ENCODE data around the gene ATF7.

Gene ATF7

DNA sequence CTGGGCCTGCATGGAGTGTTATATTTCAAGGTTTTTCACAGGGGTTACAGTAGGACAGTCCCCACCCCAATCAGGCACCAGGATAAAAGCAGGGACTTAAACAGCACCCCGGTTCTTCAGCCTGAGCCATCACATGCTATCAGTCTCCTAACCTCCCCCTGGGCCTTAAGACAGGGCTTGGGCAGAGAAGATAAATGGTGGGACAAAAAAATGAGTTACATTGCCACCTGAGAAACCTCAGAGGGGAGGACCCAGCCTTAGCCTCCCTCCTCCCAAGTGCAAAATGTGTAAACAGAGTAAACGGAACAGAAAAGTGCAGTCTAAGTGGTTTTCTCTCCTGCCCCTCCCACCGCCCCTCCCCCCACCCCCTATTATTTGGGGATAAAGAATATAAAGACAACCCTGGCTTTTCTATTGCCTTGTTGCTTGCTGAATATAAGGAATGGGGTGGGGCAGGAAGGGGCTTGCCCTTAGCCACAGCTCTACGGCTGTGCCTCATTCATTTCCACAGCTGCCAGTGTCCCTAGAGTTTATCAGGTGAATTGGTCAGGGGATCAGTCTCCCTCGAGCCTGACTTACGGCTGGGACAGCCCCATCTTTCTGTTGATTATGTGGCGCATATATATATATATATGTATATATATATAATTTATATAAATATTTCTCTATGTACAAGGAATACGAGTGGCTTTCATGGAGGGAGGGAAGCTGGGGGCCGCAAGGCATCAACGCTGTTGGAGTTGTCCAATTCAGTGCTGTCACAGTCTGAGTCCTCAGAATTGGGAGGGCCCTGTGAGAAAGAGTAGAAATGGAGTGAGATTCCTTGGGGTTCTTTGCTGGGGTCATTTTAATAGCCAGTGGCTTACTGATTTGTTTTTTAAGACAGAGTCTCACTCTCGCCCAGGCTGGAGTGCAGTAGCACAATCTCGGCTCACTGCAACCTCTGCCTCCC is 145.4 kb downstream of the ATF7 start:
- no peak for DNase-seq

DNA sequence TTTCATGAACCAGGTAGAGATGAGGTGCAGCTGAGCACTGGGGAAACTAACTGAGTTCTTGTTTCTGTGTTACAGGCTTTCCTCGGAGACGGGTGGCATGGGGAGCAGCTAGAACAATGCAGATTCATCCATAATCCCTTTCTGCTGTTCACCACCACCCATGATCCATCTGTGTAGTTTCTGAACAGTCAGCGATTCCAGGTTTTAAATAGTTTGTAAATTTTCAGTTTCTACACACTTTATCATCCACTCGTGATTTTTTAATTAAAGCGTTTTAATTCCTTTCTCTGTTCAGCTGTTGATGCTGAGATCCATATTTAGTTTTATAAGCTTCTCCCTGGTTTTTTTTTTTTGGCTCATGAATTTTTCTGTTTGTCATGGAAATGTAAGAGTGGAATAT is 146.9 kb downstream of the ATF7 start:
- no peak for DNase-seq

DNA sequence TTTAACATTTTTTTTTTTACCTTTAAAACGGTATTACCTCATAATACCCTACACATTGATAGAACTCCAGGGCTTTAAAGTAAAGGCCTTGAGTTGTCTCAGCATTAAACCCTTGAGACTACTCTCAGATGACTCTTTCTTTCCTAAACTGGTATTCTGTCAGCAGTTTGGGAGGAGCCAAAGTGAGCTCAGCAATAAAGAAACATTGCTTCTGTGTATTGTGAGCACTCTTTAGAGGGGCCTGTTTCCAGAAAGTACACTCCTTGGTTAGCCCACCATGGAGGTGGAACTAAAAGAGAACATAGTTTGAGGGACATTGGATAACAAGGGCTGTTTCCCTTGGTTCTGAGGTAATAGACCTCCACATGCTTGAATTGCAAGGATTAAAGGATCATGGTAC is 147.3 kb downstream of the ATF7 start:
- DNase-seq: no peak

DNA sequence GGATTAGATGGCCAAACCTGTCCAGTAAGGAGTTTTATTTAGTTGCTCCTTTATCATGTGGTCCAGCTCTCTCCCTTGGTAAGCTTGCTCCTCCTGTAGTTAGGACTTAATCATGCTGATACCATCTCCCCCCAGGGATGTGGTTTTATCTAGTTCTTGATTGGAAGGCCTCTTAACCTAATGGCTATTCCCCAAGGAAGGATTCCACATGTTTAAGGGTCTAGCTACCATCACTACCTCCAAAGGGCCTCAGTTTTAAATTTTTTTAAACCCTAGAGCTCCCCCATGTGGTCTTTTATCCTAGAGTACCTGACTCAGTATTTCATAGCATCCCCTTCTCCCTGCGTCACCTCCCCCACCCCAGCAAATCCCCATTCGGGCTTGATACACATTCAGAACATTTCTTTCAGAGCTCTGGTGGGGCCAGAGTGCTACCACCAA is 149.4 kb downstream of the ATF7 start:
- DNase-seq: no peak

DNA sequence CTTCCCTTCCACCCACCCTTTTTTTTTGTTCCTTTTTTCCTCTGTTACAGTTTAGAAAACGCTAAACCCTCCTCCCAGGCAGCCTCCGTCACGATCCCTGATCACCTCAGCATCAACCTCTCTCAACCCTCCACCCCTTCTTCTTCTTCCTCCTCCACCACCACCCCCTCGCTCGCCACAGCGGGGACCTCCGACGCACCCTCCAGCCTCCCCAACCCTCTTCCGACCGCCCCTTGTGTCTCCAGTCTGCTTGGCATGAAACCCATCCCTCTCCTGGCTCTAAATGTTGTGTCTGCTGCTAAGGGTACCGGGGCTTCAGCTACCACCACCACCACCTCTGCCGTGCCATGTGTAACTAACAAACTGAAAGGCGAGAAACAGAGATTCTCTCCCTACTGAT is 151.4 kb downstream of the ATF7 start:
- no peak for DNase-seq

DNA sequence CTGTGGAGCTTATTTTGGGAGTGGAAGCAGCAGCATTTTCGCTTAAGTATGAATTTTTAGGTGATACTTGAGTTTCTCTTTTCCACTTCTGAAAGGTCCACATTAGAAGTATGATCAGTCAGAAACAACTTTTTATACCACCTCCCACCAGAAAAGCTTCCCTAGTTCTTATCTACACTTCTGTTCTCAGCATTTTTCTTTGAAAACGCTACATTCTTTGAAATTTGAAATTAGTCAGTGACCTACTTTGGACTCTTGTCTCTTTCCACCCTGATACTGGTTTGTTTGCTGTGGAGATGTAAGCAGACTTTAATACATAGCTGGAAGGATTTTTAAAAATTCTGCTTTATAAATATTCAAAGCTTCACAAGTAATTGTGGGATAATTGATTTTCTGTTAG is 152.1 kb downstream of the ATF7 start:
- DNase-seq: no peak

DNA sequence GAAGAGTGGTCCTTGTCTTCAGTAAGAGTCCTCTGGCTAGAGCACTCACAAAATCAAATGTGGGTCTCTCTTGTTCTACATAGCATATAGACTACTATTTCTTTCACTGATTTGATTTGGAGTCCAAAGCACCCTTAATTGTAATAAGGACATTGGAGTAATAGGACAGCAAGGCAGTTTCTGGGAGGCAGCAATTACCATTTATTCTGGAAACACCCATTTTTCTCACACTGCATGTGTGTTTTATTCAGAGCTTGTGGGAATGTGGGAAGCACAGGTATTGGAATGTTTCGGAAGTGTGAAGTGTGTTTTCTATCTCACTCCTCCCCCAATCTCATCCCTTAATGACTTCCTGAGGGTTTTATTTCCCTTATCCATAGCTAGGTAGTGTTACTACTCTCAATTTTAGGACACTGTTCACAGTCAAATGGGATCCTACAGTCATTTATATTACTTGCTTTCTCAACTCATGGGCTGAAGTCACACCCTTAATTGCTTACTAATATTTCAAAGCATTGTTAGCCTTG is 154.1 kb downstream of the ATF7 start:
- DNase-seq: no peak

DNA sequence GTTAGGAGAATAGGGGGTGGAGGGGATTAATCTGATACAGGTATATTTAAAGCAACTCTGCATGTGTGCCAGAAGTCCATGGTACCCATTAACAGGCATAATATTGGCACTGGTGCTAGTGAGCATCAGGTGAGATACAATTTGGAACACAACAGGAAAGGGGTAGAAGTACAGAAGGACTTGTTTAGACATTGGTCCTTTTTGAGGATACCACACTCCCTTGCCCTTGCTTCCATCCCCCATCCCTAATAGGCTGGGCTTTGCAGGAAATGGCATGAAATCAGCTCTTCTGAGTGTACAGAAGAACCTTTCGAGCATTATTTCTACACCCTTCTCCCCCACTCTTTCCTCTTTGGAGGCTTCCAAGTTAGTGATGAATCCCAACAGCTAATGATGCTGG is 157.9 kb downstream of the ATF7 start:
- DNase-seq: no peak

DNA sequence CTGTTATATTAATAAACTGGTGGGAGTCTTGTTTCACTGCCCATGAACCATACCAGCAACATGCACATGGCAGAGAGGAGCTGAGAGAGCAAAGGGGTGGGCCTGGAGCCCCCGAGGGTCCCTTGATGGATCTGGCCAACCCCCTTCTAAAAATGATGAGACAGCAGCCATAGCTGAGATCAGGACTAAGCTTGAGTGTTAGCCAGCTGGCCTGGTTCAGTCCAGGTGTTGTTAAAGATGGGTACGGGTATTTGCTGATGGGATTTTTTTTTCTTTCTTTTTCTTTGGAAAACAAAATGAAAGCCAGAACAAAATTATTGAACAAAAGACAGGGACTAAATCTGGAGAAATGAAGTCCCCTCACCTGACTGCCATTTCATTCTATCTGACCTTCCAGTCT is 158.3 kb downstream of the ATF7 start:
- DNase-seq: no peak

DNA sequence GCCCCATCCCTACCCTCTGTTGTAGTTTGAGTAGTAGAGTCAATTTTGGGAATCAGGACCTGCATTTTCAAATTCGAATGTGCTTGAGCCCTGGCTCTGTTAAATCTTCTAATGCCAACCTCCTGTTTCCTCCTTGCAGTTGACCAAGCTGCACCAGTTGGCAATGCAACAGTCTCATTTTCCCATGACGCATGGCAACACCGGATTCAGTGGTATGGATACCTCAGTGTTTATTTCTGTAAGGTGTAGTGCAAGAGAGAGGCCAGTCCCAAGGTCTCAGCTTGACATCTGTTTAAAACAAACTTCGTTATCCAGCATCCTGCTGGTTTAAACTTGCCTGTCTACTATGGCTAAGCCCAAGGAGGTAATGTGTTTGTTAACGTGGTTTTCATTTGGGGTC is 159.1 kb downstream of the ATF7 start:
- DNase-seq: no peak

DNA sequence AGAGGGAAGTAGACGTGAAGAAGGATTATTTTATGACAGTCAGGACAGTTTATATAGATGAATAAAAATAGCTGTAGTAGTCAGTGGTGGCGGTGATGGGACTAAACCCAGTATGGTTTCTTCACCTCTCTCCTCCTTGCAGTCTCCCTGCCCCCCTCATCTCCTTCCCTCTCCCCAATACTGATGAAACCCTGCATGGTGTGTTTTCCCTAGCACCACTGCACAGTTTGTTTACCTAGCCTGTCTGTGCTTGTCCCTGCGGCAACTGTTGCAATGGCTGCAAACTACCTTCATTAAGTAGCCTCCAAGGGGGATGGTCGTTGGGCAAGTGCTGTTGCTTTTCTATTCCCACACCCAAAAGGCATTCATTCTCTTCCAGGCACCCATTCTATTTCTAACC is 159.5 kb downstream of the ATF7 start:
- no peak for DNase-seq

DNA sequence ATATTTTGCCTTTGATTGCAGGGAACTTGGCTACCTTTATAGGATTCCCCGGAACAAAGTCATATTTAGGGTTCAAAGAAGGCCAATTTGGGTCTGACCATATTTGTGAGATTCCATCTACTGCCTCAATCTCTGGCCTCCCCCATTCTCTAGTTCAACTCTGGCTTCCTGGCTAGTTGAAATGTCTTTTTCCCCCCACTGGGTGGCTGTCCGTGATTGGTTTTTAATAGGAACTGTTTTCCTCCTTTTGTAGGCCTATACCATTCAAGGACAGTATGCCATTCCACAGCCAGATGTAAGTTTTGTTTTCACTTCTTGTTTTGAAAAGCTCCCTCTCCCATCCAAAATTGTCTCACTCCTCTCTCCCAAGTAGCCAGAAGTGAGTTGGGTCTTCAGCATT is 160.5 kb downstream of the ATF7 start:
- no peak for DNase-seq

DNA sequence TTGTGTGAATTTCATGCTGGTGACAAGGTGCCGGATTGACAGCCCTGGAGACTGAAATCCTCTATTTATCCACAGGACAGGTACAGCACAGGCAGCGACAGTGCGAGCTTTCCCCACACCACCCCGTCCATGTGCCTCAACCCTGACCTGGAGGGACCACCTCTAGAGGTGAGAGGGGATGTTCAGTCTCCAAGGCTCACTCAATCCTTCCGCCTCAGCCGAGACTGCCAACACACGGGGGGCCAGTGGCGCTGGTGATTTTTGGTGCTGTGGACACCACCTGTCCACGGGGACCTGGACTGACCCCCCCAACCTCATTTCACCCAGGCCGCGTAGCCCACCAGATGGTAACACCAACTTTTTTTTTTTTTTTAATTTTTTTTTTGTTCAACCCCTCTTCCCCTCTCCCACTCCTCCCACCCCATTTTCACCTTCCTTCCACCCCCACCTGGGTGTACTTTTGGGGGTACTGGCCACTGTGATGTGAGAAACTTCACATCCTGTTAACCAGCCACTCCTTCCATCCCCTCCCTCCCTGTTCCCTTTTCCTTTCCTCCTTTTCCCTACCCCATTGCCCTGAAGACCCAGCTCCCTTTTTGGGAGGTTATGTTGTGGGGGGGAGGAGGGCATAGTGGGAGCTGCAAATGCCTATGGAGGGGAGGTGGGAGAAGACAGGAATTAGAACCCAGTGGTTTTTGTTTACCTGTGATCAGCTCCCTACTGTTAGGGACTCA is 161.3 kb downstream of the ATF7 start:
- no peak for DNase-seq

DNA sequence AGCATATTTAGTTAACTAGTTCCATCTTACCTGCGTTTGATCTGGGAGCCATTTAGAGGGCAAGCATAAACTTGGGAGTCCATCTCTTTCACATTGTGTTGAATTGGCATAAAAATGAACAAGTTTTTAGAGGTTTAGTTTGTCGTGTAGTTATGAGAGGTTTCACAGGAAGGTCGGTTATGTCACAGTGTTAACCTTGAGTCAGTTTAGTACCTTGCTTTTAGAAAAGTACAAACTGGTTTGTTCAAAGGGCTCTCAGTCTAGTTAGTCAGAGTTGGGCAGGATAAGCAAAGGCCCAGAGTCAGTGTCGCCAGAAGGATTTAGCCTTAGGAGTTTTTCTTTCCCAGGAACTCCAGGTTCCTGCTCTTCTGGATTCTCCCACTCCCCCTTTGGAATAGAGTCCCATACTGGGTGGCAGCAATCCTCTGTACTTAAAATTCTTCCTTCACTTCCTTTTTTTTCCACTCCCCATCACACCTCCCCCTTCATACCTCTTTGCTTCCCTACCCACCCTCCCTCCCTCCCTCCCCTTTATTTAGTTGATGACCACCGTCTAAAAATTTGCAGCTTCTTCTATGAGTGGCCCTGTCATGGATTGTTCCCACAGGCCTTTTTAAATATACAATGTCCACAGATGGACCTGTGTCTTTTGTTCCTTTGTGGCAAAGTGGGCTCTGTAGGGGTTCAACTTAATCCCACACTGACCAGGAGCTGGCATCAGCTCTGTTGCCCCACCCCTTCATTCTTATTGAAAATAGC is 162.2 kb downstream of the ATF7 start:
- DNase-seq: no peak

DNA sequence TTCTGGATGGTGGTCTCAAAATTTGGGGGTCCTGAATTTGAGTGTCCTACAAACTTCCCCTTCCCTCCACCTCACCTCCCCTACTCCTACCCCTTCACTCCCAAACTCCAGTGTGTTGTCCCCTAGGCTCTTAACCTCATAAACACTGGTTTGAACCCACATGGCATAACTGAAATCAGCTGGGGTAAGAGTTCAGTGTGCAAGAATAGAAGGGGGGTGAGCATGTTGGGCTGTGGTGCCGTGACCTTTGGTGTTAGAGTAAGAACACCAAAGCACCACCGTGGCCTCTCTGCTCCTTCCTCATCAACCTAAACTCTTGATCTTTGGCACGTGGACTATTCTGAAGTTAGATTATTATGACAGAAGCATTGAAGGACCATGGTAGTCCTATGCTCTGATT is 163.2 kb downstream of the ATF7 start:
- no peak for DNase-seq

DNA sequence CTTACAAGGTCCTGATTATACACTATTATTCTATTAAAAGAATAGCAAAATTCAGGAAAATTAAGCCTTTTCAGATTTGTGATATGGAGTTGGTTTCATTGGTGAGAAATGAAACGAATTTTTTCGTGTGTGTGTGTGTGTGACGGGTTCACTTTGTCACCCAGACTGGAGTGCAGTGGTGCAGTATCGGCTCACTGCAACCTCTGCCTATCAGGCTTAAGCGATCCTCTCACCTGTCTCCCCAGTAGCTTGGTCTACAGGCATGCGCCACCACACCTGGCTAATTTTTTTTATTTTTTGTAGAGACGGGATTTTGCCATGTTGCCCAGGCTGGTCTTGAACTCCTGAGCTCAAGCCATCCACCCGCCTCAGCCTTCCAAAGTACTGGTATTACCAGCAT is 164.6 kb downstream of the ATF7 start:
- DNase-seq: no peak

DNA sequence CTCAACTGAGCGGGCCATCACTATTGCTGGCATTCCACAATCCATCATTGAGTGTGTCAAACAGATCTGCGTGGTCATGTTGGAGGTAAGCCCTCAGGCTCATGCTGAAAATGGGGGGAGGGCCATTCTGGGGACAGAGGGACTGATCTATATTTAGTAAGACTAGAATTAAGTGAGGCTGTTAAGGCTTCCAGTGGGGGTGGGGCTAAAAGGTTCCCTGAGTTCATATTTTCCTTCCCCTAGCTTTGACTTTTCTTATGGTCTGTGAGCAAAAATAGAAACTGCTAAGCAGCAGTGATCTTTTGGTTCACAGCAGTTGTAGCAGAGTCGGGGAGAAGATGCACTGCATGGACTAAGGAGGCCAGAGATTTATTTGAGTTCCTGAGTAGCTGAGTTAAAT is 165.1 kb downstream of the ATF7 start:
- DNase-seq: no peak

DNA sequence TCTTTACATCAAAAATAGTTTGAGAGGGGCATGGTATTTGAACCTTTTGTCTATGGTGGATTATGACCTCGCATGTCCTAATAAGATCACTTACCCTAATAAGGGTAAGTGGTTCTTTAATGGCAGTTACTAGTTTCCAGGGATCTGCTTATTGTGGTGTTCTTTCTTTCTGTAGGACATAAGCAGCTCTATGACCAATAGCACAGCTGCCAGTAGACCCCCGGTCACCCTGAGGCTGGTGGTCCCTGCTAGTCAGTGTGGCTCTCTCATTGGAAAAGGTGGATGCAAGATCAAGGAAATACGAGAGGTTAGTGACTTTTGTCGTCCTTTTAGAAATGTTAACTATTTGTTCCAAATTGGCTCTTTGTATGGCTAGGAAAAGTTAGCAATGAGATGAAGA is 167.1 kb downstream of the ATF7 start:
- DNase-seq: no peak
